Measurements from ENCODE around the gene DNAH1. TPM values are rescaled to one million over a fixed set of nuclear protein-coding genes. Genes with fewer than 3 reads are reported as not detected.

DNAH1 gene
- total and polyA plus RNA-seq, 2 donors: 3.3 to 9.0 TPM

GRCh38 chr3:52370531-52370930 is 54.4 kb downstream of the DNAH1 start:
- Histone ChIP-seq H3K9me3 (ENCODE audit: control insufficient read depth in 2 of 2, insufficient read depth in 1 of 2, low read length in 1 of 2) (peaks cover 0 to 3% of the 10 kb centered on the region in 2 donors), H3K27ac (ENCODE audit: low read depth in 1 of 2, low read length in 1 of 2) (no peak overlapping the region), H3K4me3 (ENCODE audit: low read length in 2 of 2) (no peak overlapping the region), H3K27me3 (ENCODE audit: control insufficient read depth in 2 of 2, insufficient read depth in 1 of 2, low read length in 1 of 2) (peaks cover 0 to 3% of the 10 kb centered on the region in 2 donors), H3K4me1 (ENCODE audit: control insufficient read depth in 2 of 2, insufficient read depth in 2 of 2, low read length in 2 of 2) (peaks cover 7 to 8% of the 10 kb centered on the region in 2 donors), H3K36me3 (ENCODE audit: control insufficient read depth in 2 of 2, insufficient read depth in 2 of 2, low read length in 1 of 2) (peaks cover 10 to 19% of the 10 kb centered on the region in 2 donors)
- no peak for DNase-seq (ENCODE audit: low read depth in 6 of 9, low spot score in 9 of 9)
- WGBS: 96% methylated on average over 13 of the region's 13 CpGs

GRCh38 chr3:52372822-52373504 is 56.8 kb downstream of the DNAH1 start:
- H3K36me3 ChIP-seq (ENCODE audit: control insufficient read depth in 2 of 2, insufficient read depth in 2 of 2, low read length in 1 of 2): peaks cover 2 to 9% of the 10 kb centered on the region in 2 donors
- 34% methylated on average over 40 of the region's 40 CpGs for WGBS
- H3K9me3 ChIP-seq (ENCODE audit: control insufficient read depth in 2 of 2, insufficient read depth in 1 of 2, low read length in 1 of 2): peaks cover 0 to 3% of the 10 kb centered on the region in 2 donors
- H3K4me1 ChIP-seq (ENCODE audit: control insufficient read depth in 2 of 2, insufficient read depth in 2 of 2, low read length in 2 of 2): peaks cover 7 to 8% of the 10 kb centered on the region in 2 donors
- no peak overlapping the region for H3K27ac ChIP-seq (ENCODE audit: low read depth in 1 of 2, low read length in 1 of 2)
- no peak overlapping the region for H3K4me3 ChIP-seq (ENCODE audit: low read length in 2 of 2)
- peak in 5 of 9 donors; percentile 14 to 58 (median 30) for DNase-seq (ENCODE audit: low read depth in 6 of 9, low spot score in 9 of 9)
- peaks cover 0 to 3% of the 10 kb centered on the region in 2 donors for H3K27me3 ChIP-seq (ENCODE audit: control insufficient read depth in 2 of 2, insufficient read depth in 1 of 2, low read length in 1 of 2)

GRCh38 chr3:52373676-52374075 is 57.6 kb downstream of the DNAH1 start:
- peaks cover 2 to 9% of the 10 kb centered on the region in 2 donors for H3K36me3 ChIP-seq (ENCODE audit: control insufficient read depth in 2 of 2, insufficient read depth in 2 of 2, low read length in 1 of 2)
- peaks cover 7 to 8% of the 10 kb centered on the region in 2 donors for H3K4me1 ChIP-seq (ENCODE audit: control insufficient read depth in 2 of 2, insufficient read depth in 2 of 2, low read length in 2 of 2)
- DNase-seq (ENCODE audit: low read depth in 6 of 9, low spot score in 9 of 9): no peak
- no peak overlapping the region for H3K4me3 ChIP-seq (ENCODE audit: low read length in 2 of 2)
- 84% methylated on average over 6 of the region's 6 CpGs for WGBS
- peaks cover 0 to 3% of the 10 kb centered on the region in 2 donors for H3K27me3 ChIP-seq (ENCODE audit: control insufficient read depth in 2 of 2, insufficient read depth in 1 of 2, low read length in 1 of 2)
- peaks cover 0 to 3% of the 10 kb centered on the region in 2 donors for H3K9me3 ChIP-seq (ENCODE audit: control insufficient read depth in 2 of 2, insufficient read depth in 1 of 2, low read length in 1 of 2)
- no peak overlapping the region for H3K27ac ChIP-seq (ENCODE audit: low read depth in 1 of 2, low read length in 1 of 2)

- 97% methylated on average over 2 of the region's 2 CpGs for WGBS
- Histone ChIP-seq H3K36me3 (ENCODE audit: control insufficient read depth in 2 of 2, insufficient read depth in 2 of 2, low read length in 1 of 2) (peaks cover 2 to 9% of the 10 kb centered on the region in 2 donors), H3K4me1 (ENCODE audit: control insufficient read depth in 2 of 2, insufficient read depth in 2 of 2, low read length in 2 of 2) (peaks cover 7 to 8% of the 10 kb centered on the region in 2 donors)
Measured at GRCh38 chr3:52374173-52374572, 58.1 kb downstream of the DNAH1 start.

GRCh38 chr3:52379610-52380009 is 63.5 kb downstream of the DNAH1 start:
- H3K4me3 ChIP-seq (ENCODE audit: low read length in 2 of 2): no peak overlapping the region
- no peak overlapping the region for H3K27ac ChIP-seq (ENCODE audit: low read depth in 1 of 2, low read length in 1 of 2)
- WGBS: 97% methylated on average over 10 of the region's 10 CpGs
- H3K27me3 ChIP-seq (ENCODE audit: control insufficient read depth in 2 of 2, insufficient read depth in 1 of 2, low read length in 1 of 2): no peaks in the 10 kb centered on the region
- no peaks in the 10 kb centered on the region for H3K9me3 ChIP-seq (ENCODE audit: control insufficient read depth in 2 of 2, insufficient read depth in 1 of 2, low read length in 1 of 2)
- no peaks in the 10 kb centered on the region for H3K36me3 ChIP-seq (ENCODE audit: control insufficient read depth in 2 of 2, insufficient read depth in 2 of 2, low read length in 1 of 2)
- no peak for DNase-seq (ENCODE audit: low read depth in 6 of 9, low spot score in 9 of 9)
- no peaks in the 10 kb centered on the region for H3K4me1 ChIP-seq (ENCODE audit: control insufficient read depth in 2 of 2, insufficient read depth in 2 of 2, low read length in 2 of 2)

More at GRCh38 chr3:52374173-52374572, 58.1 kb downstream of the DNAH1 start:
- peaks cover 0 to 3% of the 10 kb centered on the region in 2 donors for H3K27me3 ChIP-seq (ENCODE audit: control insufficient read depth in 2 of 2, insufficient read depth in 1 of 2, low read length in 1 of 2)
- H3K27ac ChIP-seq (ENCODE audit: low read depth in 1 of 2, low read length in 1 of 2): no peak overlapping the region
- H3K9me3 ChIP-seq (ENCODE audit: control insufficient read depth in 2 of 2, insufficient read depth in 1 of 2, low read length in 1 of 2): peaks cover 0 to 3% of the 10 kb centered on the region in 2 donors
- no peak overlapping the region for H3K4me3 ChIP-seq (ENCODE audit: low read length in 2 of 2)
- peak in 1 of 9 donors; percentile 29 for DNase-seq (ENCODE audit: low read depth in 6 of 9, low spot score in 9 of 9)

DNA sequence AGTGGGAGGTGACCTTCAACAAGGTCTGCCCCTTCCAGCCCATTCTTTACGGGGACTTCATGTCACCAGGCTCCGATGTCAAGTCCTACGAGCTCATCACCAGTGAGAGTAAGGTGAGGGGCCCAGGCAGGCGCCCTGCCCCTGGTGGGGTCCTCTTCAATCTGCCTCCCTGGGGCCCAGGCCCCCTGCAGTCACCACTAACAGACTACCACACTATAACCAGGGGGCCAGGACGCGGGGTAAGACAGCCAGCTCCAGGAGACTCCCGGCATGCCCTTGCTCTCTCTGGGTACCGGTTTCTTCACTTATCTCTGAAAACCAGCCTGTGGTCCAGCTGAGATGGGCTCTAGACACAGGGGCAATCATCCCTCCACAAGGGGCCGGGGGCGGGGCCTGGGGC is 63.9 kb downstream of the DNAH1 start:
- Histone ChIP-seq H3K36me3 (ENCODE audit: control insufficient read depth in 2 of 2, insufficient read depth in 2 of 2, low read length in 1 of 2) (no peaks in the 10 kb centered on the region), H3K4me1 (ENCODE audit: control insufficient read depth in 2 of 2, insufficient read depth in 2 of 2, low read length in 2 of 2) (peaks cover 0 to 2% of the 10 kb centered on the region in 2 donors), H3K9me3 (ENCODE audit: control insufficient read depth in 2 of 2, insufficient read depth in 1 of 2, low read length in 1 of 2) (no peaks in the 10 kb centered on the region), H3K4me3 (ENCODE audit: low read length in 2 of 2) (no peak overlapping the region), H3K27me3 (ENCODE audit: control insufficient read depth in 2 of 2, insufficient read depth in 1 of 2, low read length in 1 of 2) (no peaks in the 10 kb centered on the region), H3K27ac (ENCODE audit: low read depth in 1 of 2, low read length in 1 of 2) (no peak overlapping the region)
- 98% methylated on average over 10 of the region's 10 CpGs for WGBS
- DNase-seq (ENCODE audit: low read depth in 6 of 9, low spot score in 9 of 9): no peak

DNA sequence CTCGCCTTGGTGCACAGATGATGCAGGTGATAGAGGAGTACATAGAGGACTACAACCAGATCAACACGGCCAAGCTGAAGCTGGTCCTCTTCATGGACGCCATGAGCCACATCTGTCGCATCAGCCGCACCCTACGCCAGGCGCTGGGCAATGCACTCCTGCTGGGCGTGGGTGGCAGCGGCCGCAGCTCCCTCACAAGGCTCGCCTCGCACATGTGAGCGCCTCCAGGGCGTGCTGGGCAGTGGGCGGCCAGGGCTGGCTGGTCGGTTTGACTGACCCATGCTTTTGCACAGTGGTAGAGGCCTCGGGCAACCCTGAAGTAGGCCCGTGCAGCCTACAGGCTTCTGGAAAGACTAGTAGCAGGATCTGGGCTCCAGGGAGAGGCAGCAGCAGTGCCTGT is 65.5 kb downstream of the DNAH1 start:
- H3K27me3 ChIP-seq (ENCODE audit: control insufficient read depth in 2 of 2, insufficient read depth in 1 of 2, low read length in 1 of 2): no peaks in the 10 kb centered on the region
- no peaks in the 10 kb centered on the region for H3K36me3 ChIP-seq (ENCODE audit: control insufficient read depth in 2 of 2, insufficient read depth in 2 of 2, low read length in 1 of 2)
- DNase-seq (ENCODE audit: low read depth in 6 of 9, low spot score in 9 of 9): no peak
- H3K9me3 ChIP-seq (ENCODE audit: control insufficient read depth in 2 of 2, insufficient read depth in 1 of 2, low read length in 1 of 2): no peaks in the 10 kb centered on the region
- WGBS: 98% methylated on average over 18 of the region's 18 CpGs
- H3K27ac ChIP-seq (ENCODE audit: low read depth in 1 of 2, low read length in 1 of 2): no peak overlapping the region
- H3K4me1 ChIP-seq (ENCODE audit: control insufficient read depth in 2 of 2, insufficient read depth in 2 of 2, low read length in 2 of 2): peaks cover 0 to 6% of the 10 kb centered on the region in 2 donors
- H3K4me3 ChIP-seq (ENCODE audit: low read length in 2 of 2): no peak overlapping the region

GRCh38 chr3:52383446-52383845 is 67.3 kb downstream of the DNAH1 start:
- H3K9me3 ChIP-seq (ENCODE audit: control insufficient read depth in 2 of 2, insufficient read depth in 1 of 2, low read length in 1 of 2): no peaks in the 10 kb centered on the region
- peaks cover 0 to 6% of the 10 kb centered on the region in 2 donors for H3K4me1 ChIP-seq (ENCODE audit: control insufficient read depth in 2 of 2, insufficient read depth in 2 of 2, low read length in 2 of 2)
- no peaks in the 10 kb centered on the region for H3K36me3 ChIP-seq (ENCODE audit: control insufficient read depth in 2 of 2, insufficient read depth in 2 of 2, low read length in 1 of 2)
- no peak overlapping the region for H3K4me3 ChIP-seq (ENCODE audit: low read length in 2 of 2)
- 97% methylated on average over 14 of the region's 14 CpGs for WGBS
- no peak overlapping the region for H3K27ac ChIP-seq (ENCODE audit: low read depth in 1 of 2, low read length in 1 of 2)
- no peaks in the 10 kb centered on the region for H3K27me3 ChIP-seq (ENCODE audit: control insufficient read depth in 2 of 2, insufficient read depth in 1 of 2, low read length in 1 of 2)
- no peak for DNase-seq (ENCODE audit: low read depth in 6 of 9, low spot score in 9 of 9)

DNA sequence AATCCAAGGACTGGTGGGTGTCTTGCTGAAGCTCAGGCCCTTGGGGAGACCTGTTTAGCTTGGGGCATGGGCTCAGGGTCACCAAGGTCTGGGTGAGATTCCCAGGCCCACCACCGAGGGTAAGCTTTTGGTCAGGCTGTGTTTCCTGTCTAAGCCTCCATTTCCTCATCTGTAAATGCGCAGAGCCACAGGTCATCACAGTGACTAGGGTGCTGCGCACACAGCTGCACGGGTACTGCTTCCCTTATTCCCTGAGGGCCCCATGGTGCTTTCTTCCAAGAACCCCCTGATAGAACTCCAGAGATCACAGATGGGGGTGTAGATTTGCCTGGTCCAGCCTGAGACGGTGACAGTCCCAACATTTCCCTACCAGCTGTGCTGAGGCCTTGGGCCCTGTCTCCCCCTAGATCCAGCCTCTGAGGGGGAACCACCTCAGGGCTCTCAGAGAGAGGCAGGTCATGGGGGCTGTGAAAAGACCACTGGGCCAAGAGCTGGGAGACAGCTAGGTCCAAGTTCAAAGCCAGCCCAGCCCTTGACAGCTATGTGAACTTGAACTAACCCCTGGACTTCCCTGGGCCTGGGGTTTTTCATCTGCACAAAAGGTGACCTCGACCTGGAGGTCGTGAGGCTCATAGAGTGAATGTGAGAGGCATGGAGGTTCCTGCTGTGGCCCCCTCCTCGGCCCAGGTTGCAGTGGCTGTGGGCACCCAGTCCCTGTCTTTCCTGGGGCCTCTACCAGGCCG is 68.1 kb downstream of the DNAH1 start:
- H3K4me1 ChIP-seq (ENCODE audit: control insufficient read depth in 2 of 2, insufficient read depth in 2 of 2, low read length in 2 of 2): peaks cover 0 to 6% of the 10 kb centered on the region in 2 donors
- H3K27ac ChIP-seq (ENCODE audit: low read depth in 1 of 2, low read length in 1 of 2): no peak overlapping the region
- no peaks in the 10 kb centered on the region for H3K36me3 ChIP-seq (ENCODE audit: control insufficient read depth in 2 of 2, insufficient read depth in 2 of 2, low read length in 1 of 2)
- 87% methylated on average over 9 of the region's 9 CpGs for WGBS
- no peak for DNase-seq (ENCODE audit: low read depth in 6 of 9, low spot score in 9 of 9)
- no peak overlapping the region for H3K4me3 ChIP-seq (ENCODE audit: low read length in 2 of 2)
- H3K9me3 ChIP-seq (ENCODE audit: control insufficient read depth in 2 of 2, insufficient read depth in 1 of 2, low read length in 1 of 2): no peaks in the 10 kb centered on the region
- H3K27me3 ChIP-seq (ENCODE audit: control insufficient read depth in 2 of 2, insufficient read depth in 1 of 2, low read length in 1 of 2): no peaks in the 10 kb centered on the region

All from thymus (tissue), 11 donors.